PC-9 (cell line): Measurements from ENCODE around the gene SON. TPM values are rescaled to one million over a fixed set of nuclear protein-coding genes. Genes with fewer than 3 reads are reported as not detected.
A peak's percentile ranks its signal among the peaks of the same experiment; 100 is the strongest.

Experiments
- BruUV-seq: library from RNA; stranded (reverse); fragments of 400-500 nt; replicated peaks from 2 replicates; lab custom pipeline; 2021; lab: Mats Ljungman, UMichigan
- CTCF ChIA-PET: fragments of 300-600 bp; sonication (Branson Sonifier 250); formaldehyde crosslinking; loops from one replicate; lab custom pipeline; 2022; ENCODE audit warnings: antibody characterized with exemption; lab: Charles Lee
- POLR2A ChIA-PET: fragments of 300-600 bp; sonication (Branson Sonifier 250); formaldehyde crosslinking; loops from one replicate; lab custom pipeline; 2022; ENCODE audit warnings: antibody characterized with exemption; ENCODE audit not compliant: unreplicated experiment; lab: Charles Lee
- DNase-seq, 2 experiments: peaks; one replicate each; pipeline versions ENCODE4 v3.0.0 to v3.0.0-alpha.2; 2015 to 2022; ENCODE audit warnings: mixed read lengths in 1 of 2
- H2AFZ ChIP-seq: fragments of 200-600 bp; sonication (generic); 2 replicates; pipeline ENCODE4 v1.8.1; 2017; ENCODE audit warnings: antibody characterized with exemption
- H3F3A ChIP-seq: fragments of 200-600 bp; sonication (generic); 2 replicates; pipeline ENCODE4 v1.8.1; 2017; ENCODE audit warnings: antibody characterized with exemption, mild to moderate bottlenecking, low read depth; ENCODE audit not compliant: insufficient read depth
- H3K27ac ChIP-seq: fragments of 200-600 bp; sonication (generic); 2 replicates; pipeline ENCODE4 v1.6.1; 2016; ENCODE audit warnings: mixed run types
- H3K27me3 ChIP-seq: fragments of 200-600 bp; sonication (generic); 2 replicates; pipeline ENCODE4 v1.6.1; 2016; ENCODE audit warnings: low read depth, mixed run types; ENCODE audit not compliant: insufficient read depth
- H3K36me3 ChIP-seq: fragments of 200-600 bp; sonication (generic); 2 replicates; pipeline ENCODE4 v1.6.1; 2016; ENCODE audit warnings: low read depth, mixed run types
- H3K4me1 ChIP-seq: fragments of 200-600 bp; sonication (generic); replicated peaks from 2 replicates; pipeline ENCODE4 v1.6.1; 2016; ENCODE audit warnings: mixed run types; ENCODE audit not compliant: insufficient read depth
- H3K4me2 ChIP-seq: fragments of 200-600 bp; sonication (generic); 2 replicates; pipeline ENCODE4 v1.6.1; 2017; ENCODE audit warnings: mixed run types
- H3K4me3 ChIP-seq: fragments of 200-600 bp; sonication (generic); 2 replicates; pipeline ENCODE4 v1.6.1; 2016; ENCODE audit warnings: mixed run types
- H3K79me2 ChIP-seq: fragments of 200-600 bp; sonication (generic); 2 replicates; pipeline ENCODE4 v1.6.1; 2017; ENCODE audit warnings: low read depth, mixed run types
- H3K9me2 ChIP-seq: fragments of 200-600 bp; sonication (generic); 2 replicates; pipeline ENCODE4 v1.8.1; 2017; ENCODE audit warnings: mild to moderate bottlenecking; ENCODE audit not compliant: insufficient read depth
- H3K9me3 ChIP-seq: fragments of 200-600 bp; sonication (generic); 2 replicates; pipeline ENCODE4 v1.8.1; 2016; ENCODE audit warnings: low read depth; ENCODE audit not compliant: insufficient read depth
- H4K20me1 ChIP-seq: fragments of 200-600 bp; sonication (generic); 2 replicates; pipeline ENCODE4 v1.8.1; 2017; ENCODE audit not compliant: insufficient read depth
- CTCF ChIP-seq: fragments of 200-600 bp; sonication (generic); conservative IDR thresholded peaks from 2 replicates; pipeline ENCODE4 v1.6.1; 2017; ENCODE audit warnings: mixed run types, antibody characterized with exemption, mild to moderate bottlenecking, moderate library complexity
- EZH2 ChIP-seq: fragments of 200-600 bp; sonication (generic); IDR thresholded peaks from 2 replicates; pipeline ENCODE4 v1.8.0; 2017; ENCODE audit warnings: antibody characterized with exemption, low read depth
- intact Hi-C: fragments of 100-400 bp; cut with micrococcal nuclease; formaldehyde crosslinking; loops from one replicate; pipeline ENCODE4 v1.10.0; 2022; ENCODE audit not compliant: unreplicated experiment
- total RNA-seq: library from RNA; stranded (reverse); gene quantifications from 2 replicates; pipeline ENCODE4 v1.2.3, GENCODE V29; 2021

Gene SON
- total RNA-seq, 1 experiment from 2014 or later: 158 TPM

GRCh38 chr21:33543505-33544129 lies 779 bp downstream of the SON start:
- H3K27me3 ChIP-seq: no peaks in the 10 kb centered on the region
- no TSS peak for BruUV-seq
- peaks cover 31% of the 10 kb centered on the region for H3K4me1 ChIP-seq
- H3K27ac ChIP-seq: peak overlapping the region; percentile 98
- H2AFZ ChIP-seq: no peak overlapping the region
- no peaks in the 10 kb centered on the region for H3K9me2 ChIP-seq
- H3F3A ChIP-seq: peaks cover 18% of the 10 kb centered on the region
- H3K9me3 ChIP-seq: no peaks in the 10 kb centered on the region
- ChIA-PET CTCF (interaction anchor here (0.7 kb wide), 2 partner anchors 62 to 215 kb away, joined by 6 read pairs; no protein-coding TSS in a partner anchor), POLR2A (no interaction called here)
- H3K4me2 ChIP-seq: peak overlapping the region; percentile 94
- peaks cover 44% of the 10 kb centered on the region for H4K20me1 ChIP-seq
- peaks cover 8% of the 10 kb centered on the region for H3K36me3 ChIP-seq
- TF ChIP-seq EZH2: no peak
- TF ChIP-seq CTCF: no peak
- no peak for DNase-seq
- intact Hi-C loops: loop anchor here (2.0 to 5.0 kb wide), 3 partner anchors 45 to 163 kb away; partner anchors contain the start of genes DNAJC28 and DONSON
- peaks cover 89% of the 10 kb centered on the region for H3K79me2 ChIP-seq
- H3K4me3 ChIP-seq: peak overlapping the region; percentile 92

- Histone ChIP-seq H3K36me3 (peaks cover 12% of the 10 kb centered on the region), H2AFZ (no peak overlapping the region), H3K79me2 (peaks cover 89% of the 10 kb centered on the region), H3K27ac (no peak overlapping the region), H3F3A (peaks cover 18% of the 10 kb centered on the region), H3K4me3 (peak overlapping the region; percentile 92), H3K27me3 (no peaks in the 10 kb centered on the region), H3K9me2 (no peaks in the 10 kb centered on the region), H3K4me1 (peaks cover 31% of the 10 kb centered on the region), H4K20me1 (peaks cover 44% of the 10 kb centered on the region), H3K4me2 (peak overlapping the region; percentile 94), H3K9me3 (no peaks in the 10 kb centered on the region)
- intact Hi-C loops: loop anchor here (5.0 kb wide), 1 partner anchor 52 kb away; the partner anchor contains the start of gene DNAJC28
- ChIA-PET CTCF (interaction anchor here (0.6 kb wide), 1 partner anchor 20 kb away, joined by 9 read pairs; no protein-coding TSS in a partner anchor), POLR2A (no interaction called here)
- DNase-seq: no peak
- TF ChIP-seq CTCF (no peak), EZH2 (no peak)
- BruUV-seq: no TSS peak
Observed at GRCh38 chr21:33544451-33545195, 1.8 kb downstream of the SON start.

- Histone ChIP-seq H3K36me3 (peaks cover 18% of the 10 kb centered on the region), H3K9me3 (no peaks in the 10 kb centered on the region), H3K4me3 (no peak overlapping the region), H3K9me2 (no peaks in the 10 kb centered on the region), H3K27me3 (no peaks in the 10 kb centered on the region), H3K79me2 (peaks cover 89% of the 10 kb centered on the region), H4K20me1 (peaks cover 44% of the 10 kb centered on the region), H2AFZ (no peak overlapping the region), H3K27ac (no peak overlapping the region), H3F3A (peaks cover 12% of the 10 kb centered on the region), H3K4me1 (peaks cover 19% of the 10 kb centered on the region), H3K4me2 (peak overlapping the region; percentile 94)
- no peak for DNase-seq
- intact Hi-C loops: no loop called here
- BruUV-seq: no TSS peak
- TF ChIP-seq EZH2 (no peak), CTCF (no peak)
- ChIA-PET POLR2A (no interaction called here), CTCF (no interaction called here)
Observed at GRCh38 chr21:33546086-33546485, 3.2 kb downstream of the SON start.
